ENCODE data around the gene MBNL3.

MBNL3 gene, protein sequence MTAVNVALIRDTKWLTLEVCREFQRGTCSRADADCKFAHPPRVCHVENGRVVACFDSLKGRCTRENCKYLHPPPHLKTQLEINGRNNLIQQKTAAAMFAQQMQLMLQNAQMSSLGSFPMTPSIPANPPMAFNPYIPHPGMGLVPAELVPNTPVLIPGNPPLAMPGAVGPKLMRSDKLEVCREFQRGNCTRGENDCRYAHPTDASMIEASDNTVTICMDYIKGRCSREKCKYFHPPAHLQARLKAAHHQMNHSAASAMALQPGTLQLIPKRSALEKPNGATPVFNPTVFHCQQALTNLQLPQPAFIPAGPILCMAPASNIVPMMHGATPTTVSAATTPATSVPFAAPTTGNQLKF

DNA sequence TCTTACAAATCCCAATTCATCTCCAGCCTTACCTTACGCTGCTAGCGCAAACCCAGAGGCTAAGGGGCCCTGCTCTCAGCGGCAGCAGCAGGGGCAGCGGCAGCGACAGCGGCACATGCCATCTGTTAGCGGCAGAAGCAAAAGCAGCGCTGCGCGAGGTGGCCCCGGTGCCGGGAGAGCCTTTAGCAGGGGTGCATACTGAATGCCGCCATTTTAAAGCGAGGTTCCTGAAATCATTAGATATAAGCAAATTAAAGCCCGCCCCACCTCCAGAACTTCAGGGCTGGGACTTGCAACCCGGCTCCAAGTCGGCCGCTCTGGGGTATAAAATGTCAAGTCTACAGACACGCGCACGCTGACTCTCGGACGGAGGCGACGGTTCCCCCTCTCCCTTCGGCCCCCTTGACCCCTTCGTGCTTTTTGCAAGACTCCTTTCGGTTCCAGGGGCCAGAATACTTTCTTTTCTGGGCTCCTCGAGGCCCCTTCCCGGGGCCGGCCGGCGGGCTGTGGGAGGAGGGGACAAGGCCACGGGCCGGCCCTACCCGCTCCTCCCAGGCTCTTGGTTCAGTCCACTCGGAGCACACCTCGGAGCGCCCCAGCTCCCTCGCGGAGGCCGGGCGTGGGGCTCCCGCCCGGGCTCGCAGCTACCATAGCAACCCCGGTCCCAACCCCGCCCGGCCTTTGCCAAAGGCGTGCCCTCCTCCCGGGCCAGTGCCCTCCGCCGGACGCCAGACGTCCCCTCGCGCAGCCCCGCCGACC lies at the start of gene MBNL3:
TSS of gene MBNL3 (minus strand) at position 220 of the 759 bp plus-strand sequence. CDS start 49,427 bp downstream, outside the sequence.
- DNase-seq: peak; percentile 64

DNA sequence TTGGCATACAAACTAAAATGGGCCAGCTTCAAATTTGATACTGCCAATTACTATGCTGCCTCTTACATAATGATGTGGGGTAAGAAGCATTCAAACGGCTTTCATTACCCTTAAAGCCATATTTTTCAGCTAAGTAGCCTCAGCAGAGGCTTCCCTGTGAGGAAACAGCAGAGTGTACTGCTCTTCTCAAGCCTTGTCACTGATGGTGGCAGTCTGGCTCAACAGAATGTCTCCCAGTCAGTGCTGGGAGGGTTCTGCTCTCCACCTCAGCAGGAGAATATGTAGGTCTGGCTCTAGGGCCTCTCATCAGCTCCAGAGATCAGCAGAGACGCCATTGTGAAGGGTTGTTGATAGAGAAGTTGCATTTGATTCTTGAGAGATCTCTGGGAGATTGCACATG lies 44.6 kb upstream of the MBNL3 start:
- DNase-seq: no peak

DNA sequence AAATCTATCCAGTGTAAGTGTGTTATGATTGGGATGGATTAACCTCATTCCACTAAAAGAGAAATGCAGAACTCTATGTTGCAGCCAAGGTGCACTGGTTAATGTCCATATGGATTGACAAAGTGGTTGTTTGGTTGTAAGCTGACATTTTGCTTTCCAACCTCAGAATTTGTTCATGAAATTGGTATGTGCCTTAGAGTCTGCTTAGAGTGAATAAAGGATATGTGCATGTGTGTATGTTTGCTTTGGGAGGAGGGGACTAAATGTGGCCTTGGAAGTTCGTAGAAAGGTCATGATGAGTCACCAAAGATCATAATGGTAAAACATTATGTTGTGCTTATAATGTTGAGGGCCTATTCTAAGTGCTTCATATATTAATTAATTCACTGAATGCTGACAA lies 44.1 kb upstream of the MBNL3 start:
- no peak for DNase-seq

DNA sequence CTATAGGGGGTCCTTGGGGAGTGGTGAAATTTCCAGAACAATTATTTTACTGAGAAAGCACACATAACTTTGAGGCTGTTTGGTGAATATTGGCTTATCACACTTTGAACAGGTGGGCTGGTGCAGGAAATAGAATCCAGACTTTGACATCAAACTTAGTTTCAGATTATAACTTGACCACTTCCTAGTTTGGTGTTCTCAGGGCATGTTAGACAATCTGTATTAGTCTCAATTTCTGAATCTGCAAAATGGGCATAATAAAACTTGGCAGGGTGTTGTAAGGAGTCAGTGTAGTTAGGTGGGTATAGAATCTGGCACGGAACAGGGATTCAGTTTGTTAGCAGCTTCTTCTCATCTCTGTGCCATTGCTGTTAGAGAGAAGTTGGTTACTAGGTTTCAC lies 43.3 kb upstream of the MBNL3 start:
- DNase-seq: no peak

DNA sequence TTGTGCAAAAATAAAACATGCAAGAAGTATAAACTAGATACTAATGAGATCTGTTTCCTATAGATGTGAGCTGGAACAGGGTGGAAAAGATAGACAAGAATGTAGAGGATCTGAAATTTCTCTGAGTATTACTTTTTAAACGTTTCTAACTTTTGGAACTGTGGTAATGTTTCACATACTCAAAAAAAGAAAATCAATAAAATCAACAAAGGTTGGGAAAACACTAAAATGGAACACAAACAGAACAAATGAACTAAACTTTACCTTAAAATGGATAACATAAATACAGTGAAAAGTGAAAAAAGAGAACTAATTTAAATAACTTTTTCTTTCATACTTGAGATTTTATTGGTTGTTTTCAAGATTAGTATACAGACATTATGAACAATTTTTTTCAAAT lies 32.0 kb upstream of the MBNL3 start:
- no peak for DNase-seq

DNA sequence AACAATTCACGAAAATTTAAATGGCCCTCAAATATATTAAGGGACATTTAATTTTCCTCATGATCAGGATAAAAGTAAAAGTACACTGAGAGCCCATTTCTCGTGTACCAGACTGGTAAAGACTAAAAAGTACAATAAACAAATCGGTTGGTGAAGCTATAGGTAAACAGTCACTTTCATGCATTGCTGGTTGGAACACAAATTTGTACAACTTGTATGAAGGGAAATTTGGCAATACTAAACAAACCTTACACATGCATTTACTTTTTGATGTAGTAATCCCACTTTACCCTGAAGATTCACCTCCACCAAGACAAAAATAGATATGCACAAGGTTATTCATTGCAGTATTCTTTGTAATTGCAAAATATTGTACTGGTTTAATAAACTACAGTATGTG lies 31.4 kb upstream of the MBNL3 start:
- no peak for DNase-seq

DNA sequence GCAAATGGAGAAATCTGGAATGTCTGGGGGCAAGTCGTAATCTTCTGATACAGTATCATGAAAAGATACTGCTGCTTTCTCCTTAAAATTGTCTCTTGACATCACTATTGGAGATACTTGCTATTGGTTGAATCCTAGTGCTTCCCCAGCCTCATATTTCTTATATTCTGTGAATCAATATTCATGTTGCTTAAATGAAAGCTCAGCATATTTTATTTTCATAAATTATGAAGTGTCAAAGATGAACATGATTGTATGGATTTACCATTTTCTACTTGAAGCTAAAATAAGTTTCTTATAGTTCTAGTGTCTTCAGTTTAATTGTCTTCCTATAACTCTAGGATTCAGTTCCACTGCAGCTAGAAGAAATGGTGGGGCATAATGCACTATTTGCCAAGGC lies 29.6 kb upstream of the MBNL3 start:
- DNase-seq: no peak

DNA sequence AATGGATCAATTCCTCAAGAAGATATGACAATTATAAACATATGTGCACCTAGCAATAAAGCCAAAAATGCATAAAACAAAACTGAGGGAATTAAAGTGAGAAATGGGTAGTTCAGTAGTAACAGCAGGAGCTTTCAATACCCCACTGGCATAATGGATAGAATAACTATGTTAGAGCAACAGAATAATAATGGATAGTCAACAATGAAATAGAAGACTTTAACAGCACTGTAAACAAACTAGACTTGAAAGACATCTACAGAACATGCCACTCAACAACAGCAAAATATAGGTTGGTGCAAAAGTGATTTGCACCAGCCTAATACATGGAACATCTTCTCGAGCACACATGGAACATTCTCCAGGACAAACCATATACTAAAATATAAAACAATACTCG lies 20.0 kb upstream of the MBNL3 start:
- no peak for DNase-seq

DNA sequence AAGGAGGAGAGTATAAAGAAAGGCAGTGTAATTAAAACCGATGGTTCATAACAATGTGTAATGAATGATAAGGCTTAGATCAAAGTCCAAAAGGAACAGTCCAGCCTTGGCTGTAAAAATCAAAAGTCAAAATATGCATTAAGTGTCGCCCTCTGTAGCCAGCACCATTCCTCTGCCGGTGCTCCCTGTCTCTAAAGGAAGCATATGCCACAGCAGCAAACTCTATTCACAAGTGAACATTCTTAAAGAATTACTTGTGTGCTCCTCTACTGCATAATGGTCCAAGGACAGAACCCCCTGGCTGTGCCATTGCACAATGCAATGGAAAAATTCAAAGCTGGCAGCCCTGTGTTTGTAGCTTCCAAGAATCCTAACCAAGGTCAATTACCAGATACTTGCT lies 16.3 kb upstream of the MBNL3 start:
- no peak for DNase-seq

DNA sequence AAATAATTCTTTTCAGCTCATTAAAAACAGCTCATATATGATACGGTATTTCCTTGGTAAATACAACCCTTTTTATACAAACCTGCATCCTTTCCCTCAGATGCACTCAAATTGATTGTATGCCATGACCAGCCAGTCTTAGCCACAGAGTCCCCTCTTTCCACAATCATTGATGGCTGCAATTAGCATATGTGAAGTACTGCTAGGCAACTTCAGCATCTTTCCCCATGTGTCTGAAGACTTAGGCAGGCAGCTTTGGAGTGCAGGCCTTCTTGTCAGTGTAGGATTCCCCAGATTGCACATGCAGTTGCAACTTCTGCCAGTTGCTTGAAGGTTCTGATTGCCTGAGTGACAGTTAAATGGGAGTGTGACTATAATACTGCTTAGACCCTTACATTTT lies 15.6 kb upstream of the MBNL3 start:
- no peak for DNase-seq

DNA sequence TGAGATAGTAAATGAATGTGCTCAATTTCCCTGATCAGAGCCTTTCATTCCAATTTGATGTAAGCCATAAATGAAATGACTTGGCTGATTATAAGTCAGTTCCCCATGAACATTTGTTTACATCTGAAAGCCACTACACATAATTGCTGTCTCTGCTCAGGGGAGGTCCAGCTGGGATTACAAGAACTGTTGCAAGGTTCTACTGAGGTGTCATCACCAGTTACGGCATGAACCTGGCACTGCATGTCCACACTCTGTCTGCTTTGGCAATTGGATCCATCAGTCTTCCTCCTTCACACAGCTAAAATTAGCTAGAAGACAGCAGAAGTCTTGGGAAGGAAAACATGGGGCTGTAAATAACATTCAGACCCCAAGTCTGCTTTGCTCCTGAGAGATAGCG lies 12.8 kb upstream of the MBNL3 start:
- no peak for DNase-seq

DNA sequence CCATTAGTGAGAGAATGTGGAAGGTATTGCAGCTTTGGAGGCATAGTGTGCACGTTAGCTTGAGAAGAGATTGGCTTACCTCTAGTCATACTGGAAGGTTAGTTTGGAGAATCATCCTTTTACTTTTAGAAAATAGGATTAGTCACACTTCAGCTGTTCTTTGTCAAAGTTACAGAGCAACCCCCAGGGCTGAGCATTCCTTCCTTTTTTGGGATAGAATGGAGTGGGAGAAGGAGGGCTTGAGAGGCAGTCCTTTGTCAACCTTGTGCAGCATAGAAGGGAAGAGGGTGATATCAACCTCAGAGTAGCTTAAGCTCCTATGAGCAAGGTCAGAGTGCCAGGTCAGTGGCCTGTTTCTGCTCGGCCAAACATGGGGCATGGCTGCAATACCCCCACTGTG lies 8.6 kb upstream of the MBNL3 start:
- no peak for DNase-seq

DNA sequence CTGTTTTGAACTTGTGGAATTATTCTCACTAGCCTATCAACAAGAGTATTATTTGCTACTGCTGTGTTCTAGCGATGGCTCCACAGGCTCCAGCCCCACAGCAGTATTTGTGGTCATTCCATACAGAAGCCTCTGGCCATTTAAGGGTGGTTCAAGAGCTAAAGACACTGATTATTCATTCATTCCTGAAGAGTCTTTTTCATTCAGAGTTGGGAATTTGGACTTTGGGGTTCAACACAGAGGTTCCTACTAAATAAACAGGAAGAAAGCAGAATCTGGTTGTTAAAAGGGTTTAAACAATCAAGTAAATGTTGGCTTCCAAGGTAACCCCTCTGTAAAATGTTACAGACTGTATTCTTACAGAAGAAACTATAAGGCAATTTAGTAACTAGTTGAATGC lies 4.3 kb upstream of the MBNL3 start:
- DNase-seq: no peak

DNA sequence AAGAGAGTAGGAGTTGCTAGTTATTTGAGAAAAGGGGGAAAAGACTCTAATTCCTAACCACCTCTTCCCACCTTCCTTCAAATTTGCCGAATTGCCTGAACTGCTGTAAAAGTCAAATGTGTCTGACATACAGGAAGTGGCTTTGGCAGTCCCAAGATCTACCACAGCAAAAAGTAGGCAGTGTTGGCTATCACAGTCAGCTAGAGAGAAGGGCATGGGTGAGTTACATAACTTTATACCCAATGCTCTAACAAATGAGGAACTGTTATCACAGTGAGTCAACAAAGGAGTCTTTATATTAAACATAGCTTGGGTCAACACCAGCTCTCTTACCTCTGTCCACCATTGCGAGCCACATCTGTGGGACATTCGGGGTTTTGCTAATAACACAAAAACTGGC lies 2.4 kb upstream of the MBNL3 start:
- no peak for DNase-seq

DNA sequence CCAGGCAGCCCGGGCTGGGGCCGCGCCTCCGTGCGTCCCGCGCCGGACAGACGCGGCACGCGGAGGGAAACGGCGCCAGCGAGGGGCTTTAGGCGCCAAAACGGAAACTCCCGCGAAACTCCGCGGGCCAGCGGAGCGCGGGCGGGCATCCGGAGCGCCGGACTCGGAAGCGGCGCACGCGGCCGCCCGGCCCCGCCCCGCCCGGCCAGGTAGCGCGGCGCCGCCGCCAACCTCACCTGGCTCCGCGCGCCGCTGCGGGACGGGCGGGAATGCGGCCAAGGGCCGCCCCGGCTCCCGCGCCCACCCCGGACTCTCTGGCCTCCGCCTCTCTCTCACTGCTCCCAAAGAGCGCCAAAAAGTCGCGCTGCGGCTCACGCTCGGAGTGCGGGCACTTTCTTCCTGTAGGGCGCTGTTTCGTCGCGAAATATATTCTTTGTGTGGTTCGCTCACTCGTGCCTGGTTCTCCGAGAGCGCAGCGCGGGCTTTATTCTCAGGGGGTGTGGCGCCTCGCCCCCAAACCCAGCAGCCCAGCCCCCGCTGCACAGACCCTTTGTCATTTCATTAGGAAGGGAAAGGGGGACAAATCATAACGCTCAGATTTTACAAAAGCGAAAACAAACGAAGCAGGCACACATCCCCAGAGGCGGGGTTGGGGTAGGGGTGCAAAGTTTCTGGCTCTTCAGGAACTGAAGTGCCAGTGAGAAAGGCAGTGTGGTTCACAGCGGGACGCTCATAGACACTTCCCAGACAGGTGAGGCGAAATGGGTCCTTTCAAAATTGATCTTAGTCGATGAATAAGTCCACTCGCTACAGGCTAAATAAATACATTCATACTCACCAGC lies 961 bp upstream of the MBNL3 start:
- DNase-seq: peak; percentile 44

DNA sequence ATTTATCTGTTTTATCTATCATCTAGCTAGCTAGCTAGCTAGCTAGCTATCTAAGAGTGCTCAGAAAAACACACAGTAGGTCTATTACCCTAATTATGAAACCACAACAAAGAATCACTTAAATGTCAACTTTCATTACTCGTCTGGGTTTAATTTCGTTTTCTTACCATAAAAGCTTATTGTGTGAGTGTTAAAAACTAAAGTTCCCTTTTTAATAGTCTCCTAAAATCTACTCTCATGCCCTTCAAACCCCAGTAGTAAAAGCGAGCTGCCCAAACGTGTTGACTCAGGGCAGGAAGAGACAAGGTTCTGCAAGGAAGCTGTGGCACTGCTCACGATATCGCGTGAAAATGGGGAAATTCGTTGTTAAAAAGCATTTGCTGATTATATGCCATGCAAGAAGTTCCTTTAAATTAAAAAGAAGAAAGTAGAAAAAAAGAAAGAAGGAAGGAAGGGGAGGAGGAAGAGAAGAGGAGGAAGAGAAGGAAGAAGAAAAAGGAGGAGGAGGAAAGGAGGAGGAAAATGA lies 595 bp downstream of the MBNL3 start:
- peak; percentile 27 for DNase-seq

DNA sequence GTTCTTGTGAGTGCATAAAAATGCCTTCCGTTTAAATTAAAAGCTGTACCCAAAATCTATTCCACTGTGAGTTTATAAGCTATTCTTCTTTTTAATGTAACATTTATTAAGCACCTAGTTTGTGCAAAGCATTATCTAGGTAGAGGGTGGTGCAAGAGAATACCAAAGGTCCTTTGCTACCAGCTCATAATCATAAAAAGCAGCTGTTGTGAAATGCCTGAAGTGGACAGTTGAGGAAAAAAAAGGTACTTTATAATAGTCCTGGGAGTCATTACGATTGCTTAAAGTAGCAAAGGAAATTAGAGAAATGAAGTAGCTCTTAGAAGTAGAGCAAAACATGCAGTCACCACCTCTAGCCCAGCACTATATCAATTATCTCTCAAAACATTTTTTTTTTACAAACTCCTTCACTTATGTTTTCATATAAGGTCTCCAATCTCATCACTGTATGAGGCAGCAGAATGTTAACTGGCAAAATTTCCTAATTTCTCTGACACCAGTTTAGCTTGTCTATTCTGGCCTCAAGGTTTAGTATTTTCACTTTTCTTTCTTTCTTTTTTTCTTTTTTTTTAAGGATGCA lies 2.1 kb downstream of the MBNL3 start:
- no peak for DNase-seq

DNA sequence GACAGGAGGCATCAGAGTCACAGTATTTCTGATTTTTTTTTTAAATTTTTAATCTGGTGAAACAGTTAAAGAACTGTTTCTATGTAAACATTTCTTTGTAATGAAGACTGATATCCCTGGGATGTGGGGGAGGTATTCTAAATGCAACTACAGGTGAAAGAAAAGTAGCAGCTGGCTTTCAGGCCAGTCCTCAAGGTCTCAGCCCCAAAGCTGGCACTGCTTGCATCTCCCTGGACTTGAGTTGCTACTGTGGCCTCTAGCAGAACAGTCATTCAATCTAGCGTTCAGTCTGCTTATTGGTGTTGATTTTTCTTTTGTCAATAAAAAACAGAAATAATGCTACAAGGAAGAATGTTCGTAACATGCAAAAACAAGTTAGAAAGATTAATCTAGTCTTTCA lies 4.9 kb downstream of the MBNL3 start:
- no peak for DNase-seq

DNA sequence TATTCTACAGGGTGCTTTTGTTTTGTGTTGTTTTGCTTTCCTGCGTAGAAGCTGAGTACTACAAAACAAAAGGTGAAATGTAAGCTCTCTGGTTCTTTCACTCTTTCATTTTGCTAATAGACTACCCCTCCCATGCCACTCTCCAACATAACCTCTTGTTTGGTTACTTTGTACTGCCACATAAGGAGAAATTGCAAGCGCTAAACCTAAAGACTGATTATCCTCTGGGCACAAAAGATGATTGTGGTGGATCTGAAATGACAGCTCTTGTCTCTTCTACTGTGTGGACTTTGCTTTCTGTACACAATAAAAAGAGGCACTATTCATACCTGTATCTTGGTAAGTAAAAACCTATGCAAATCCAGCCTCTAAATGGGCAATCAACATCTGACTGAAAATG lies 5.3 kb downstream of the MBNL3 start:
- no peak for DNase-seq

DNA sequence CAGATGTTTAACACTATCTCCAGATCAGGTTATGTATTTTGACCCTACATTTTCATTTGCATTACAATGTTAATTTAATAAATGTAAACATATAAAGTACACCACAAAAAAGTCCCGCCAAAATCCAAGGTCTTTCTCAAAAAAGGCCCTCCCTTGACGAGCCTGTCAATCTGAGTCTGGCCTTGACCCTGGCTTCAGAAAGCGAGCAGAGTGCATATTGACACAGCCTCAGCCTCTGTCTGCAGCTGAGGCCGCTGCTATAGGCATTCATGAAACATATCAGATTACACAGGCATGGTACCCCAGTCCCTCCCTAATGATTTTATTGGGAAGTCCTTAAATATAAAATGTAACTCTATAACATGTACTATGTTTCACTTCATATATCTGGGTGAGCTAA lies 6.2 kb downstream of the MBNL3 start:
- no peak for DNase-seq

DNA sequence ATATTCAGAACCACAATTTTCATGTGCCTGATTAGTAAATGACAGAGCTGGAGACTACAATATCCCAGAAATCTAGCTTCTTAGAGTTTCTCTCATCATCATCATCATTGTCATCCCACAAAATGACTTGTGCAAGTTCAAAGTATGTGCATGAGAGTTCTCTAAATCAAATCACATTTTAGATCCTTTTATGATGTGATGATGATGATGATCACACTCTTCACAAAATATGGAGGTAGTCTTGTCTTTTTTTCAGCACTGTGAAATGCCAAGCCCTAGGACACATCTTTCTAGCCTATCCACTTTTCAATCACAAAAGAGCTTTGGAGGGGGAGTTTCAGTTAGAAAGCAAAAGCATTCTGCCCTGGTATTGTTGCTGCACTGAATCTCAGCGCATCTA lies 7.4 kb downstream of the MBNL3 start:
- no peak for DNase-seq

DNA sequence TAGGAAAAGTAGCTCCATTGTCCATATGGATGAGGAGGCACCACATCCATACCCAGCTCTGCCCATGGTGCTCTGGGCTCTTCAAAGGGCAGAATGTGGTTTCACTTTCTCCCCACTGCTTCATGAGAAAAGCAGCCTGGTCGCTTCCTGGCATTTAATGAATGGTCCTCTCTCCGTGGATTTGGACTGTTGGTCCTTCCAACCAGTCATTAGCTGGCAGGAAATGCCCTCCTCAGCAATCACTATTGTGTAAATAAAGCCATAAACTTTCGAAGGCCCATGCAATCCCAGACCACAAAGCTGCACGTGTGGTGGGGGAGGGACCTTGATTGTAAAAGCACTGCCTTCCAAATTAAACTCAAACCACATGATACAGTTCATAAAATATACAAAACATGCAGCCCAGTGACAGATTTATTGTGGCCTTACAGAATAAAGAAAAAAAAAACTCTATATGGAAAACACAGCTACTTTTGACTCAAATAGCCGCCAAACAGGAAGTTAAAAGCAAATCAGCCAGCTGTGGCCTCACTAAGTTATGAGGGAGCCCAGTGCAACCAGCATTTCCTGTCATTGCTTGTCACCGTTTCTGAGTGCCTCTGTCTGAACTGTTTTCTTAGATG lies 8.1 kb downstream of the MBNL3 start:
- DNase-seq: peak; percentile 34

All from stimulated activated CD8-positive, alpha-beta memory T cell treated with anti-CD3 and anti-CD28 coated beads, Interleukin-4, amount 100 ng/mL, for 48 hours (primary cell).